Muscle layer of duodenum (tissue), 2 donors: ENCODE measurements around the gene TMEM115.

Experiments used
- H3K27ac ChIP-seq: one replicate; pipeline ENCODE4 v1.7.0; 2013; ENCODE audit warnings: mild to moderate bottlenecking, low read length
- H3K27me3 ChIP-seq: one replicate; pipeline ENCODE4 v1.7.0; 2013; ENCODE audit warnings: low read depth, mild to moderate bottlenecking, control low read depth, low read length
- H3K36me3 ChIP-seq, 2 donors: one replicate each; pipeline ENCODE4 v1.7.0; 2013; ENCODE audit warnings: low read length in 2 of 2, control low read depth in 1 of 2, mild to moderate bottlenecking in 1 of 2; ENCODE audit not compliant: insufficient read depth in 2 of 2, control insufficient read depth in 1 of 2
- H3K4me1 ChIP-seq, 2 donors: one replicate each; pipeline ENCODE4 v1.7.0; 2013; ENCODE audit warnings: low read length in 2 of 2, mild to moderate bottlenecking in 2 of 2, control low read depth in 1 of 2, moderate library complexity in 1 of 2; ENCODE audit not compliant: insufficient read depth in 2 of 2, control insufficient read depth in 1 of 2
- H3K4me3 ChIP-seq, 2 donors: one replicate each; pipeline ENCODE4 v1.7.0; 2013; ENCODE audit warnings: low read length in 2 of 2, low read depth in 1 of 2, mild to moderate bottlenecking in 1 of 2
- H3K9me3 ChIP-seq, 2 donors: one replicate each; pipeline ENCODE4 v1.7.0; 2013; ENCODE audit warnings: low read length in 2 of 2, control low read depth in 1 of 2, mild to moderate bottlenecking in 1 of 2; ENCODE audit not compliant: control insufficient read depth in 1 of 2
- donor health status: healthy.

TMEM115 gene

GRCh38 chr3:50338965-50339364 is 20.4 kb downstream of the TMEM115 start:
- Histone ChIP-seq H3K36me3 (peaks cover 0 to 8% of the 10 kb centered on the region in 2 donors), H3K4me1 (peaks cover 13 to 49% of the 10 kb centered on the region in 2 donors), H3K27me3 (no peaks in the 10 kb centered on the region), H3K9me3 (no peaks in the 10 kb centered on the region), H3K27ac (peak overlapping the region; percentile 94), H3K4me3 (peak overlapping the region; percentile 18 to 21)

DNA sequence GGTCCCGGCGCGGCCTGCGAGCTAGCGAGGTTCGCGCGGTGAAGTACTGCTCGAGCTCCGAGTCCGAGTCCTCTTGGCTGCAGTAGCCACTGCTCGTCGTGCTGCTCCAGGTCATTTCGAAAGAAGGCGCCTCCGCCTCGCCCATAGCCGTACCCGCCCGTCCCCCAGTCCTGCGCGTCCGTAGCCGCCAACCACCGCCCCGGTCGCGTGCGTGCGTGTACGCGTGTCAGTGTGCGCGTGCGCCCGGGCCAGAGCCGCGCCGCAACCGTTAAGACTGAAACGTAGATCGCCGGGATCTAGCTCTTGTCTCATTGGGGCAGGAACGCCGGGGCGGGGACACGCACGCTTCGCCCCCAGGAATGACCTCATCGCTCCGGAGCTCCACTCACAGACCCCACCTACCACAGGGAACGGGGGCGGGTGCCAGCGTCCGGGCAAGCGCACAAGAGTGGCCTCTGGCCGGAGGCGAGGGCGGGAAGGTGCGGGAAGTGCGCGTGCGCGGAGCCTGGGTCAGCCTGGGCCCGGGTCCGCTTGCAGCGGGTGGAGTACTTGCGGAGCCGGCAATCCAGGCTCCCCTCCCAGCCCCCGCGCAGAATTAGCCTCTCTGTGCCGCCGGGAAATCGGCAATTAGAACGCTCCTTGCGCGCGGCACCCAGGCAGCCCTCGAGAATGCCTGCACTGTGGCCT is 22.0 kb downstream of the TMEM115 start:
- peaks cover 13 to 55% of the 10 kb centered on the region in 2 donors for H3K4me1 ChIP-seq
- H3K27ac ChIP-seq, result peak overlapping the region; percentile 94
- no peaks in the 10 kb centered on the region for H3K27me3 ChIP-seq
- peak overlapping the region; percentile 84 to 85 for H3K4me3 ChIP-seq
- H3K36me3 ChIP-seq, result peaks cover 0 to 8% of the 10 kb centered on the region in 2 donors
- no peaks in the 10 kb centered on the region for H3K9me3 ChIP-seq

DNA sequence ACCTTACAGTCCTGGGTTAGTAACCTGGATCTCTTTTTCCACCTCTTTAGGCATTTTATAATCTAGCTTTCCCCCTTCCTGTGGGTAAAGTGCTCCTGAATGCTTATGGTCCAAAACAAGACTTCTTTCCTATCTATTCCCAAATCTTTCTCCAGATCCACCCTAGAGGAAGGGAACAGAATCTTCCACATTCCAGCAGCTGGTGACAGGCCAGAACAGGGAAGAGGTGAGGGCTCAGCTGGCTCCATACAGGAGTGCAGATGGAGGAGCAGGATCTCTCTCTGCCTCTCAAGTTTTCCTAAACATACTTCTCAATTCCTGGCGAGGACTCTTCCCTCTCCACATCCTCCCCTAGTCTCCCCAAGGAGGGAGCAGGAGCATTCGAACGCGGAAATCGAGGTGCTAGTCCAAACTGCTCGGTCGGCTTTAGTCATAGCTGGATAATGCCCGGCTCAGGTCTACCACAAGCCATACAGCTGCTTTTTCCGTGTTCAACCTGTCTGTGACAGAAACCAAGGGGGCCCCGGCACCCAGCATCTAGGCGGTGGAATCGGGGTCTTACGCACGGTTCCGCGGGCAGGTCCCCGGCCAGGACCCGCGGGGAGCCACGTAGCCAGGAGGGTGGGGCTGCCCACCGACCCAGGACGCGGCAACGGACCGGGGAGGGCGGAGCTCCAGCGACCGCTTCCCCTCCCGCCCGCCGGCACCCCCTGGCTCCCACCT is 22.7 kb downstream of the TMEM115 start:
- Histone ChIP-seq H3K4me1 (peaks cover 12 to 50% of the 10 kb centered on the region in 2 donors), H3K4me3 (peak overlapping the region; percentile 84 to 85), H3K36me3 (peaks cover 0 to 13% of the 10 kb centered on the region in 2 donors), H3K9me3 (no peaks in the 10 kb centered on the region), H3K27me3 (no peaks in the 10 kb centered on the region), H3K27ac (peak overlapping the region; percentile 94)

DNA sequence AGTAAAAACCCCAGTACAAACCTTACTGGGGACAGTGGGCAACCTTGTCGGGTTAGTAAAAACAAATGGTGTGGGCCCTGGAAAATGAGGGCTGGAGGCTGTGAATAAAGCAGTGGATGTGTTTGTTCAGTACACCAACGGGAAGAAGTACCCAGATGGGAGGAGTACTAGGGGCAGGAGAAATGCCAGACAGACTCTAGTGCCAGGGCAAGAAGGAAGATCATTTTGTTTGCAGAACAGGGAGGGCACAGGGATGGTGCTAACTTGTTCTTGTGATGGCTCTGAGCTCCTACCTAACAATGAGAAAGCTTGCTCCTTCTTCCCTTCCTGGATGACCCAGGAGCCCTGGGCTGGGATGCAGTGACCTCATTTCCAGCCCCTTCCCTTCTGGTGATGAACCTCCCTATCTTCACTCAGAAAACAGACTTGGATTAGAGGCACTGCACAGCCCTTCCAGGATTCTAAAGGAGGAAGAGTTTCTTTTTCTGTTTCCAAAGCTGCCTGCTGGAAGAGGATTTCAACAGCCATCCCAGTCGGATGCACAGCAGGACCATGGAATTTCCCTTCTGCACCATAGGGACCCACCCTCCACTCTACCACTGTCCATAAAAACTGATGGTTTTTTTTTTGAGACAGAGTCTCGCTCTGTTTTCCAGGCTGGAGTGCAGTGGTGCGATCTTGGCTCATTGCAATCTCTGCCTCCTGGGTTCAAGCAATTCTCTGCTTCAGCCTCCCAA is 24.8 kb downstream of the TMEM115 start:
- no peaks in the 10 kb centered on the region for H3K9me3 ChIP-seq
- peaks cover 6 to 32% of the 10 kb centered on the region in 2 donors for H3K4me1 ChIP-seq
- H3K27me3 ChIP-seq, result no peaks in the 10 kb centered on the region
- no peak overlapping the region for H3K4me3 ChIP-seq
- H3K27ac ChIP-seq, result peak overlapping the region; percentile 41
- H3K36me3 ChIP-seq, result peaks cover 19 to 32% of the 10 kb centered on the region in 2 donors

DNA sequence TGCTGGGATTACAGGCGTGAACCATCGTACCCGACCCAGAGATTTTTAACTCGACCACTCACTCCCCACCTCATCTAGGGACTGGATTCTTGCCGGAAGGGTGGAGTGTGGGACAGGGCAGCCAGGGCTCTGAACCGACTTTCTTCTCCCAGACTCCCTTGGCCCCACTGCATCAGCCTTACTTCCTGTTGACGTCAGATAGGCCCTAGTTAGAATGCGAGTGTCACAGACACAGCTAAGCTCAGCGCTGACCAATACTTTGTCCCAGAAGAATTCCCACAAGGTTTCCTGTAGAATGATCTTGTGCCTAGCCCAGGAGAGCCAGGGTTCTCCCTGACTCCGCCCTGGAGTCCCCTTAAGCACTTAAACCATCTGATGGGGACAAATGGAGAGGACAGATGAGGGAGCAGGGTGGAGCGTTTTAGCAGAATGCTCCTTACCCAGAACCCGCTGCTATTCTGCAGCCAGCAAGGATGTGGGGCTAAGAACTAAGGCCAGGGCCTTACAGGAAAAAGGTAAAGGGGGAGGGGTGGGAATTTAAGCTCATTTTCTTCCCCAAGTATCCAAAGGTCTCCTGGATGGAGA is 25.5 kb downstream of the TMEM115 start:
- H3K4me3 ChIP-seq, result no peak overlapping the region
- H3K4me1 ChIP-seq, result peaks cover 3 to 32% of the 10 kb centered on the region in 2 donors
- H3K9me3 ChIP-seq, result no peaks in the 10 kb centered on the region

GRCh38 chr3:50331364-50331907 is 27.9 kb downstream of the TMEM115 start:
- Histone ChIP-seq H3K36me3 (peaks cover 20 to 26% of the 10 kb centered on the region in 2 donors), H3K27me3 (no peaks in the 10 kb centered on the region), H3K4me3 (no peak overlapping the region), H3K9me3 (no peaks in the 10 kb centered on the region), H3K27ac (no peak overlapping the region), H3K4me1 (peaks cover 11 to 39% of the 10 kb centered on the region in 2 donors)

More for the DNA sequence above, 25.5 kb downstream of the TMEM115 start:
- H3K27me3 ChIP-seq, result no peaks in the 10 kb centered on the region
- peaks cover 20 to 32% of the 10 kb centered on the region in 2 donors for H3K36me3 ChIP-seq
- peak overlapping the region; percentile 41 for H3K27ac ChIP-seq

GRCh38 chr3:50330330-50330729 is 29.0 kb downstream of the TMEM115 start:
- Histone ChIP-seq H3K4me3 (no peak overlapping the region), H3K27ac (no peak overlapping the region), H3K4me1 (peaks cover 11 to 29% of the 10 kb centered on the region in 2 donors), H3K9me3 (no peaks in the 10 kb centered on the region), H3K36me3 (peaks cover 20 to 36% of the 10 kb centered on the region in 2 donors), H3K27me3 (no peaks in the 10 kb centered on the region)

- no peaks in the 10 kb centered on the region for H3K9me3 ChIP-seq
- peaks cover 15 to 39% of the 10 kb centered on the region in 2 donors for H3K4me1 ChIP-seq
- H3K27ac ChIP-seq, result peak within 1 kb of the TSS; percentile 80
- no peaks in the 10 kb centered on the region for H3K27me3 ChIP-seq
- H3K4me3 ChIP-seq, result peak within 1 kb of the TSS; percentile 81 to 98
- peaks cover 20 to 41% of the 10 kb centered on the region in 2 donors for H3K36me3 ChIP-seq
Measured at GRCh38 chr3:50327943-50328691, 31.2 kb downstream of the TMEM115 start, which contains the start of gene TUSC2. Gene TUSC2, minus strand, starts transcription at chr3:50328223. Its CDS starts 124 bp downstream, at chr3:50328099.

GRCh38 chr3:50327129-50327528 is 32.2 kb downstream of the TMEM115 start:
- H3K36me3 ChIP-seq, result peaks cover 20 to 41% of the 10 kb centered on the region in 2 donors

GRCh38 chr3:50326182-50326541 is 33.2 kb downstream of the TMEM115 start:
- Histone ChIP-seq H3K4me1 (peaks cover 15 to 49% of the 10 kb centered on the region in 2 donors), H3K27ac (no peak overlapping the region)

More at GRCh38 chr3:50327129-50327528, 32.2 kb downstream of the TMEM115 start:
- H3K27ac ChIP-seq, result peak overlapping the region; percentile 80
- peak overlapping the region; percentile 81 to 98 for H3K4me3 ChIP-seq
- H3K9me3 ChIP-seq, result no peaks in the 10 kb centered on the region
- peaks cover 15 to 44% of the 10 kb centered on the region in 2 donors for H3K4me1 ChIP-seq
- H3K27me3 ChIP-seq, result no peaks in the 10 kb centered on the region

More at GRCh38 chr3:50326182-50326541, 33.2 kb downstream of the TMEM115 start:
- Histone ChIP-seq H3K27me3 (no peaks in the 10 kb centered on the region), H3K36me3 (peaks cover 18 to 32% of the 10 kb centered on the region in 2 donors), H3K9me3 (no peaks in the 10 kb centered on the region), H3K4me3 (no peak overlapping the region)
